Naive B cell (primary cell): Measurements from ENCODE around the gene SMARCD3. TPM values are rescaled to one million over a fixed set of nuclear protein-coding genes. Genes with fewer than 3 reads are reported as not detected.

Experiments
- ATAC-seq, 2 donors: fragments of 150-1000 bp; cut with Tn5 transposase; 2 replicates each; pipeline ENCODE4 v1.10.0; 2021; ENCODE audit warnings: low read depth in 2 of 2, mild to moderate bottlenecking in 2 of 2, moderate library complexity in 2 of 2
- DNase-seq: peaks from one replicate; pipeline ENCODE4 v3.0.0; 2022
- H3K27ac Mint-ChIP-seq, 6 donors: one replicate each; pipeline ENCODE4 v1.8.0; 2020 to 2022; ENCODE audit warnings: mild to moderate bottlenecking in 6 of 6, mixed read lengths in 6 of 6, moderate library complexity in 5 of 6, inconsistent platforms in 2 of 6
- H3K27me3 Mint-ChIP-seq, 3 donors: one replicate each; pipeline ENCODE4 v1.8.0; 2021 to 2022; ENCODE audit warnings: mixed read lengths in 3 of 3, mild to moderate bottlenecking in 1 of 3
- H3K36me3 Mint-ChIP-seq, 2 donors: one replicate each; pipeline ENCODE4 v1.8.0; 2020 to 2022; ENCODE audit warnings: mixed read lengths in 2 of 2, inconsistent platforms in 1 of 2, mild to moderate bottlenecking in 1 of 2
- H3K4me1 Mint-ChIP-seq, 3 donors: one replicate each; pipeline ENCODE4 v1.8.0; 2020 to 2022; ENCODE audit warnings: mixed read lengths in 3 of 3, inconsistent platforms in 1 of 3, mild to moderate bottlenecking in 1 of 3, moderate library complexity in 1 of 3
- H3K4me3 Mint-ChIP-seq, 8 donors: one replicate each; pipeline ENCODE4 v1.8.0; 2020 to 2022; ENCODE audit warnings: mild to moderate bottlenecking in 8 of 8, mixed read lengths in 8 of 8, moderate library complexity in 8 of 8, inconsistent platforms in 2 of 8
- H3K9me3 Mint-ChIP-seq, 7 donors: one replicate each; pipeline ENCODE4 v1.8.0; 2020 to 2022; ENCODE audit warnings: mixed read lengths in 7 of 7, mild to moderate bottlenecking in 5 of 7, inconsistent platforms in 2 of 7, moderate library complexity in 1 of 7
- polyA plus RNA-seq, 6 donors: library from polyadenylated mRNA; unstranded; fragments of 300-500 nt; fragmentation: Illumina TruSeq; gene quantifications; one replicate each; pipeline ENCODE4 v1.2.3, GENCODE V29; 2021; ENCODE audit warnings: low read depth in 6 of 6

Gene SMARCD3
- polyA plus RNA-seq, 6 donors from 2014 or later: 0.35 to 3.1 (median 0.64) TPM; not detected in 2

DNA sequence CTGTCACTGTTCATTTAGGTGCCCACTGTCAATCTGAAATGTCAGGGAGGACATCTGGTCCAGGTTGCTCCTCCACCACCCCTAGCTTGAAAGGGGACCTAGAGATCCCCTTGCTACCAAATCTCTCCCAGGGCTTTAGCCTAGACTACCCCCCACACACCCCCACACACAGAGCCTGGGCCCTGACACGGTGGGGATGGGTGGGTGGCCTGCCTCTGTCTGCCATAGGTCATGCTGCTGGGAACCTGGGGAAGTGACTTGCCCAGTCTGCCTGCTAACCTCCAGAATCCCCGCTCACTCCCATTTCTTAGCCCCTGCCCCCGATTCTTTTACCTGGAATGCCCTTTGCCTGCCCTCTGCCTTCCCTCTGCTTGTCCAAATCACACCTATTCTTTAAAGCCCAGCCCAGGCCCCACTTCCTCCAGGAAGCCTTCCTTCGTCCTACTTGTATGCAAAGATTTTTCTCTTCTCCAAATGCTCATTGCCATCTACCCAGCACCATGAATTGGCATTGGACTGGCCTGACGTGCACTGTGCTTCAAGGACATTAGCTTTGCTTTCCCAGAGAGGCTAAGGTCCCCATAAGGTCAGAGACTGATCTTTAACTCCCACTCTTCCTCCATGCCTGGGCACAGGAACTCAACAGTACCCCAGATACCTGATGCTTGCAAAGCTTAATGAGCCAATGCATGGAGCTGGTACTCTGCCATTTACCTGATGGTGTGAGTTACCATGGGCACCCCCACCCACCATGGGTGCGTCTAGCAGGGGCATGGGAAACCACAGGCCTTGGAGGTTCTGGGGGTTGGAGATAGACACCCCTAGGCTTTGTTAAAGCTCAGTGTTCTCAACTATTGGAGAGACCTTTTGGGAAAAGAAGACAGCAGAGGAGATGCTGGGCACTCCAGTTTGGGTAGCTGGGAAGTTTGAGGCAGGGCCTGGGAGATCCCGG, 2.0 kb upstream of the SMARCD3 start:
- Mint-ChIP-seq H3K36me3 (no peaks in the 10 kb centered on the region), H3K9me3 (no peaks in the 10 kb centered on the region), H3K4me1 (peaks cover 34 to 55% (median 50%) of the 10 kb centered on the region in 3 donors), H3K4me3 (peak overlapping the region; percentile 69 to 88 (median 82)), H3K27ac (peak overlapping the region in 3 of 6 donors; percentile 43 to 83 (median 60)), H3K27me3 (peaks cover 23 to 78% (median 70%) of the 10 kb centered on the region in 3 donors)
- ATAC-seq: no peak
- DNase-seq: no peak

DNA sequence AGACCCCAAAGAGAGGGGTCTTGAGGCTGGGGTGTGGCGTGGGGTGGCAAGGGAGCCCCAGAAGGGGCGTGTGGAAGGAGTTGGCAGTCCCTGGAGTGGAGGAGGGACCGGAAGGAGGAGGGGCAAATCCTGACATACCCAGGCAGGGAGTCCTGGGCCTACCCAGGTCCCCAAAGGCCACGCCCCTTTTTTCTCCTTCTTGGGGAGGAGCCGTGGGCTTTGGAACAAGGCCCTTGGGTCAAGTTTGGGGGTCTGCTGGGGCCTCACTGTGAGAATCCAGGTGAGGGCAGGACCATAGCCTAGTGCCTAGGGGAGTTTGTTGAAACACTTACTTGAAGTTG, 1.2 kb upstream of the SMARCD3 start:
- Mint-ChIP-seq H3K27me3 (peaks cover 19 to 70% (median 64%) of the 10 kb centered on the region in 3 donors), H3K36me3 (no peaks in the 10 kb centered on the region), H3K4me1 (peaks cover 38 to 57% (median 53%) of the 10 kb centered on the region in 3 donors), H3K4me3 (peak overlapping the region in 7 of 8 donors; percentile 69 to 86 (median 82)), H3K9me3 (no peaks in the 10 kb centered on the region), H3K27ac (no peak overlapping the region)
- ATAC-seq (no peak), DNase-seq (no peak)

- Mint-ChIP-seq H3K36me3 (no peaks in the 10 kb centered on the region), H3K4me1 (peaks cover 38 to 61% (median 58%) of the 10 kb centered on the region in 3 donors), H3K9me3 (no peaks in the 10 kb centered on the region), H3K27ac (peak overlapping the region in 1 of 6 donors; percentile 72), H3K4me3 (peak overlapping the region; percentile 69 to 90 (median 82)), H3K27me3 (peaks cover 14 to 65% (median 59%) of the 10 kb centered on the region in 3 donors)
- peak; percentile 29 to 38 for ATAC-seq
- peak; percentile 44 for DNase-seq
Measured at GRCh38 chr7:151249034-151249731, 689 bp upstream of the SMARCD3 start.

- Mint-ChIP-seq H3K9me3 (no peaks in the 10 kb centered on the region), H3K36me3 (no peaks in the 10 kb centered on the region), H3K4me3 (peak overlapping the region; percentile 77 to 95 (median 89)), H3K4me1 (peaks cover 50 to 75% (median 72%) of the 10 kb centered on the region in 3 donors), H3K27me3 (peaks cover 11 to 53% (median 51%) of the 10 kb centered on the region in 3 donors), H3K27ac (peak overlapping the region in 1 of 6 donors; percentile 10)
- DNase-seq: no peak
- ATAC-seq: no peak
Measured at GRCh38 chr7:151247611-151248345, 716 bp downstream of the SMARCD3 start.

GRCh38 chr7:151246851-151247580, 1.5 kb downstream of the SMARCD3 start:
- H3K4me3 Mint-ChIP-seq: peak overlapping the region; percentile 60 to 95 (median 86)
- no peak for ATAC-seq
- H3K27me3 Mint-ChIP-seq: peaks cover 8 to 46% (median 44%) of the 10 kb centered on the region in 3 donors
- H3K36me3 Mint-ChIP-seq: no peaks in the 10 kb centered on the region
- peaks cover 47 to 69% (median 67%) of the 10 kb centered on the region in 3 donors for H3K4me1 Mint-ChIP-seq
- H3K9me3 Mint-ChIP-seq: no peaks in the 10 kb centered on the region
- H3K27ac Mint-ChIP-seq: peak overlapping the region in 1 of 6 donors; percentile 88
- no peak for DNase-seq

GRCh38 chr7:151246102-151246850, 2.2 kb downstream of the SMARCD3 start:
- no peak for ATAC-seq
- no peak for DNase-seq
- Mint-ChIP-seq H3K4me3 (peak overlapping the region; percentile 60 to 90 (median 80)), H3K9me3 (no peaks in the 10 kb centered on the region), H3K27me3 (peaks cover 7 to 43% (median 42%) of the 10 kb centered on the region in 3 donors), H3K4me1 (peaks cover 46 to 70% (median 66%) of the 10 kb centered on the region in 3 donors), H3K27ac (peak overlapping the region in 2 of 6 donors; percentile 30 to 79), H3K36me3 (no peaks in the 10 kb centered on the region)

DNA sequence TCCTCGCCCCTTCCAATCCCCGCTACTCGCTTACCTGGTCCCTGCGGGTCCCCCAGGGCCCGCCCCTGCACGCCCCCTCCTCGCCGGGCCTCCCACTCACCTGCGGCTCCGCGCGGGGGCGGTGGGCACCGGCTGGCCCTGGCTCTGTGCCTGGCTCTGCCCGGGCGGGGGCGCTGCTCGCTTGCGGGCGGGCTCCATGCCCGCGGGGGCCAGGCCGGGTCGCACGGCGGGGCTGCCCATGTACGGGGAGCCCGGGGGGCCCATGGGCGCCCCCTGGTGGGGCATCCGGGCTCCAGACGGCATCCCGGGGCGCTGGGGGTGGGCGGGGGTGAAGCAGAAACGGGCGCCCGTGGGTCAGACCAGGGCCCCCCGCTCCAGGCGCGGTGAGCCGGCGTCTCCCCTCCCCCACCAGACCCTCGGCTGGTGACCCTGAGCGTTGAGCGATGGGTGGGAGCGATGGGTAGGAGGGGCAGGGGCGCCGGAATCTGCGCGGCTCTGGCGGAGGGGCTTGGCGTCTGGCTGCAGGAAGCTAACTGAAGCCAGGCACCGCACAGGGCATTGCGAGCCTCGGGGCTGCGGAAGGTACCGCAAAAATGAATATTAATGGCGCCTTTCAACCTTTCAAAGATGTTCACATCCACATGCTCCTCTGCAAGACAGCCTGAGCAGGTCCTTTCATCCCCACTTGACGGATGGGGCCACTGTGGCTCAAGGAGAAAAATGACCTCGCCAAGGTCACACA, 3.0 kb downstream of the SMARCD3 start:
- peak; percentile 69 to 71 for ATAC-seq
- Mint-ChIP-seq H3K27ac (peak overlapping the region in 2 of 6 donors; percentile 11 to 30), H3K9me3 (no peaks in the 10 kb centered on the region), H3K4me3 (peak overlapping the region in 7 of 8 donors; percentile 77 to 90 (median 82)), H3K4me1 (peaks cover 40 to 64% (median 58%) of the 10 kb centered on the region in 3 donors), H3K36me3 (no peaks in the 10 kb centered on the region), H3K27me3 (peaks cover 0 to 36% (median 34%) of the 10 kb centered on the region in 3 donors)
- peak; percentile 76 for DNase-seq

- peaks cover 0 to 30% (median 28%) of the 10 kb centered on the region in 3 donors for H3K27me3 Mint-ChIP-seq
- DNase-seq (no peak), ATAC-seq (peak in 1 of 2 donors; percentile 1)
- peaks cover 39 to 59% (median 53%) of the 10 kb centered on the region in 3 donors for H3K4me1 Mint-ChIP-seq
- peak overlapping the region; percentile 76 to 90 (median 80) for H3K4me3 Mint-ChIP-seq
- no peaks in the 10 kb centered on the region for H3K9me3 Mint-ChIP-seq
- no peaks in the 10 kb centered on the region for H3K36me3 Mint-ChIP-seq
- peak overlapping the region in 1 of 6 donors; percentile 10 for H3K27ac Mint-ChIP-seq
Measured at GRCh38 chr7:151244841-151245346, 3.6 kb downstream of the SMARCD3 start.

DNA sequence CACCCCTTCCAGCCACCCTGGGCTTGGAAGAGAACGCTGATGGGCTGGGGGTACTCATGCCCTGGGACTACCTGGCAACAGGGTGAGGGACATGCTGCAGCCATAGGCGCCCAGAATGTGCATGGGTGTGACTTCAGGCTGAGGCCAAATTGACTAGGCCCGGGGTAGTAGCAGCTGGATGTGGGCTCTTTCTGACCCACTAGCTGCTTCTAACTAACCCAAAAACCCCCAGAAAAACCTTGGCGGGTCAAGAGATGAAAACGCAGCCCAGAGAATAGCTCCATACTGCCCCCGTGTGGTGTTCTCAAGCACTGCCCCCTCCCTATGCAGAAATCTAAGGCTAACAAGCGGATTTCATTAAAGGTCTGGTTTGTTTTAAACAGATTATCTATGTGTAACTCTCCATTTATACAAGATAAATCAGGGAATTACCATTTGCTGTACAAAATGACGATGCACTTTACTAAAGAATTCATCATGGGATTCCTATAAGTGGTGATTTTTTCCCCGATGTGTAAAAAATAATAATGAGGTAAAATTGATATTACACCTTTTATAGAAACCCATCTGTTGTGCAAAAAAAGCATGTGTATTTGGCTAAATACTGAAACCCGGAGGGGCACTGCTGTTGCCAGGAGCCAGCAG, 4.2 kb downstream of the SMARCD3 start:
- Mint-ChIP-seq H3K27me3 (peaks cover 0 to 26% (median 23%) of the 10 kb centered on the region in 3 donors), H3K27ac (peak overlapping the region in 3 of 6 donors; percentile 10 to 87 (median 64)), H3K4me3 (peak overlapping the region; percentile 29 to 90 (median 80)), H3K9me3 (no peaks in the 10 kb centered on the region), H3K36me3 (no peaks in the 10 kb centered on the region), H3K4me1 (peaks cover 40 to 57% (median 47%) of the 10 kb centered on the region in 3 donors)
- no peak for ATAC-seq
- peak; percentile 43 for DNase-seq

DNA sequence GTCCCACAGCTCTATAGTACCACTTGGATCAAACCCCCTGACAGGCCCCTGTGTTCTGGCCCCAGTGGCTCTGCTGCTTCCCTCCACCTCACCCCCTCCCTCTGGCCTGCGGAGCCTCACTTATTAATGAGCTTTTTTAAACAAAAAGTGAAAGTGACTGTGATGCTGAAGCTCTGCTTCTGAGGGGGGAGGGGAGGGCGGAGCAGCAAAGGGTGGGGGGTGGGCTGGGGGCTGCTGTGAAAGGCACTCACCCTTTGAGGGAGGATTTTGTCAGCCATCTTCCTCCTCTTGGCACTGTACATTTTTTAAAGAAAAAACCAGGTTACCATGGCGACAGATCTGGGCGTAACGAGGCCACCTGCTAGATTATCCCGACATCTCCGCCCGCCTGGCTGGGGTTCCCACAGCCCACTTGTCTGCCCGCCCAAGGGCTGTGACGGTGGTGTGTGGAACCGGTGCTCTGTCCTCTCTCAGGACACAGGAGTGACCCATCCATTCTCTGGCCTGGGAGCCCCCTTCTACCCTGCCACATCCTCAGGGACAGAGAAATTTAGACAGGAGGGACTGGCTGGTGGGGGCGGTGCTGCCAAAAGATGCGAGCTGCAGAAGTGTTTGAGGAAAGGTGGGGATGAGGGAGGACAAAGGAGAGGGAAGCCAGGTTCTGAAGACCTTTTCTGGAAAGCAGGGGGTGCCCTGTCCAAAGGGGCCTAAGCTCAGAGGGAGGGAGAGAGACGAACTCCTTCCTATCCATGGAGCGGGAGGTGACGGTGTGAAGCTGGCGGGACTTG, 4.9 kb downstream of the SMARCD3 start:
- H3K36me3 Mint-ChIP-seq: no peaks in the 10 kb centered on the region

More for the DNA sequence above, 4.9 kb downstream of the SMARCD3 start:
- DNase-seq: peak; percentile 68
- peak; percentile 39 to 49 for ATAC-seq
- peaks cover 0 to 20% (median 20%) of the 10 kb centered on the region in 3 donors for H3K27me3 Mint-ChIP-seq
- peak overlapping the region; percentile 80 to 90 (median 83) for H3K4me3 Mint-ChIP-seq
- peak overlapping the region; percentile 57 to 95 (median 90) for H3K27ac Mint-ChIP-seq
- H3K4me1 Mint-ChIP-seq: peaks cover 37 to 57% (median 50%) of the 10 kb centered on the region in 3 donors
- H3K9me3 Mint-ChIP-seq: no peaks in the 10 kb centered on the region
